ENCODE measurements around the gene RASGEF1B.

DNA sequence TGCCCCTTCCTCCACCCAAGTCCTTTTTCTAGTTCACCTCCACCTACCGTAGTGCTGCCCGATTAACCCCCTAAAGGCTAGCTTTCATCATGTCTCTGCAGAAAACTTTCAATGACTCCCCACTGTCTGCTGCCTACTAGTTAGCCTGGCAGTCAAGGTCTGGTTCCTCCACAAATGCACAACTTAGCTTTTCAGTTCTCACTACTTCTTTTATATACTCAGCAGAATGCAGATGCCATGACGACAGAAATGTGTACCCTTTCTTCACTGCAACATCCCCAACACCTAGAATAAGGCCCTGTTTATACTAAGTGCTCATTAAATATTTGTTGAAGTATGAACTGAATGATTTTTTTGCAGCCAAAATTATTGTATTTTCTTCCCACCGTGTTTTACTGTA, 30.9 kb upstream of the RASGEF1B start:
- TF ChIP-seq, protein P1, sequence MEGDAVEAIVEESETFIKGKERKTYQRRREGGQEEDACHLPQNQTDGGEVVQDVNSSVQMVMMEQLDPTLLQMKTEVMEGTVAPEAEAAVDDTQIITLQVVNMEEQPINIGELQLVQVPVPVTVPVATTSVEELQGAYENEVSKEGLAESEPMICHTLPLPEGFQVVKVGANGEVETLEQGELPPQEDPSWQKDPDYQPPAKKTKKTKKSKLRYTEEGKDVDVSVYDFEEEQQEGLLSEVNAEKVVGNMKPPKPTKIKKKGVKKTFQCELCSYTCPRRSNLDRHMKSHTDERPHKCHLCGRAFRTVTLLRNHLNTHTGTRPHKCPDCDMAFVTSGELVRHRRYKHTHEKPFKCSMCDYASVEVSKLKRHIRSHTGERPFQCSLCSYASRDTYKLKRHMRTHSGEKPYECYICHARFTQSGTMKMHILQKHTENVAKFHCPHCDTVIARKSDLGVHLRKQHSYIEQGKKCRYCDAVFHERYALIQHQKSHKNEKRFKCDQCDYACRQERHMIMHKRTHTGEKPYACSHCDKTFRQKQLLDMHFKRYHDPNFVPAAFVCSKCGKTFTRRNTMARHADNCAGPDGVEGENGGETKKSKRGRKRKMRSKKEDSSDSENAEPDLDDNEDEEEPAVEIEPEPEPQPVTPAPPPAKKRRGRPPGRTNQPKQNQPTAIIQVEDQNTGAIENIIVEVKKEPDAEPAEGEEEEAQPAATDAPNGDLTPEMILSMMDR (IDR thresholded peaks at IDR 0.05) = no peak
- TF ChIP-seq POLR2A (IDR thresholded peaks at IDR 0.05) = no peak

All from body of pancreas (tissue), 4 donors.